Choroid plexus epithelial cell (primary cell): Measurements from ENCODE around the gene CD28.
A peak's percentile ranks its signal among the peaks of the same experiment; 100 is the strongest.
"Not testable (repeated sequence)": the region's sequence is repeated elsewhere in the genome, so short reads cannot be mapped to it uniquely, and the experiment has no call there.

ENCODE experiments used
- DNase-seq: peaks from one replicate; pipeline ENCODE4 v3.0.0-alpha.2; 2010; ENCODE audit warnings: low read depth
- H3K4me3 ChIP-seq: 2 replicates; pipeline ENCODE4 v1.5.1; 2011; ENCODE audit warnings: low read depth, mild to moderate bottlenecking, control low read depth, low read length, moderate library complexity
- TF ChIP-seq, protein P1 (sequence below): conservative IDR thresholded peaks from 2 replicates; pipeline ENCODE4 v1.5.1; 2011; ENCODE audit warnings: low read depth, mild to moderate bottlenecking, control low read depth, inconsistent platforms, low read length, moderate library complexity

Gene CD28

DNA sequence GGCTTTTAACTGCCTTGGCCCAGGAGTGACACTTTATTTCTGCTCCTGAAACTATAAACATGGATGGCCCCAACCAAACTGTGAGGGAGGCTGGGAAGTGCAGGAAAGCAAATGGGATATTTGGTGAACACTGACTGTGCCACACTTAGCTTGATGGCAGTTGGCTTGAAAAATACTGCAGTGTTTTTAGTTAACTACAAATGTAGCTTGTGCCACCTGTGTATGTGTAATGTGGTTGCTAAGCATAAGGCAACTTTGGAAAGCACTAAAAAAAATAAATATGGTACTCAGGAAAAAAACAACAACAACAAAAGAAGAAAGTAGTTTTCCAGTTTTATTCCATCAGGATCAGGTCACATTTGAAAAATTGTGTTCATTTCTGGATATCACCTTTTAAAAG, 73.8 kb downstream of the CD28 start:
- H3K4me3 ChIP-seq, result no peak overlapping the region
- TF ChIP-seq, protein P1, sequence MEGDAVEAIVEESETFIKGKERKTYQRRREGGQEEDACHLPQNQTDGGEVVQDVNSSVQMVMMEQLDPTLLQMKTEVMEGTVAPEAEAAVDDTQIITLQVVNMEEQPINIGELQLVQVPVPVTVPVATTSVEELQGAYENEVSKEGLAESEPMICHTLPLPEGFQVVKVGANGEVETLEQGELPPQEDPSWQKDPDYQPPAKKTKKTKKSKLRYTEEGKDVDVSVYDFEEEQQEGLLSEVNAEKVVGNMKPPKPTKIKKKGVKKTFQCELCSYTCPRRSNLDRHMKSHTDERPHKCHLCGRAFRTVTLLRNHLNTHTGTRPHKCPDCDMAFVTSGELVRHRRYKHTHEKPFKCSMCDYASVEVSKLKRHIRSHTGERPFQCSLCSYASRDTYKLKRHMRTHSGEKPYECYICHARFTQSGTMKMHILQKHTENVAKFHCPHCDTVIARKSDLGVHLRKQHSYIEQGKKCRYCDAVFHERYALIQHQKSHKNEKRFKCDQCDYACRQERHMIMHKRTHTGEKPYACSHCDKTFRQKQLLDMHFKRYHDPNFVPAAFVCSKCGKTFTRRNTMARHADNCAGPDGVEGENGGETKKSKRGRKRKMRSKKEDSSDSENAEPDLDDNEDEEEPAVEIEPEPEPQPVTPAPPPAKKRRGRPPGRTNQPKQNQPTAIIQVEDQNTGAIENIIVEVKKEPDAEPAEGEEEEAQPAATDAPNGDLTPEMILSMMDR, result no peak
- DNase-seq, result no peak

DNA sequence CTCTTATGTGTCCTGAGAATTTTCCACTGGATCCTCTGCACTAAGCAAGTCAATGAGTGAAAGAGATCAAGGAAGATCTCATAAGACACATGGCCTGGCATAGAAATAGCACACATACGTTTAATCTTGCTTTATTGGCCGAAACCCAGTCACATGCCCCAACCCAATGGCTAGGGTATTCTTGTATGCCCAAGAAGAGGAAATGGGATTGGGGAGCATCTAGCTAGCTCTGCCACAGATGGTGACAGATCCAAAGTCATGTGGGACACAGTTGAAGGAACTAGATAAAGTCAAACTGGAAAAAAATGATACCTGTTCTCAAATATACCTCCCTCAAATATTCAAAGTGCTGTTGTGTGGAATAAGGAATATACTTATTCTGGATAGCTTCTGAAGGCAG, 74.7 kb downstream of the CD28 start:
- TF ChIP-seq, protein P1, result no peak
- H3K4me3 ChIP-seq, result no peak overlapping the region
- no peak for DNase-seq

DNA sequence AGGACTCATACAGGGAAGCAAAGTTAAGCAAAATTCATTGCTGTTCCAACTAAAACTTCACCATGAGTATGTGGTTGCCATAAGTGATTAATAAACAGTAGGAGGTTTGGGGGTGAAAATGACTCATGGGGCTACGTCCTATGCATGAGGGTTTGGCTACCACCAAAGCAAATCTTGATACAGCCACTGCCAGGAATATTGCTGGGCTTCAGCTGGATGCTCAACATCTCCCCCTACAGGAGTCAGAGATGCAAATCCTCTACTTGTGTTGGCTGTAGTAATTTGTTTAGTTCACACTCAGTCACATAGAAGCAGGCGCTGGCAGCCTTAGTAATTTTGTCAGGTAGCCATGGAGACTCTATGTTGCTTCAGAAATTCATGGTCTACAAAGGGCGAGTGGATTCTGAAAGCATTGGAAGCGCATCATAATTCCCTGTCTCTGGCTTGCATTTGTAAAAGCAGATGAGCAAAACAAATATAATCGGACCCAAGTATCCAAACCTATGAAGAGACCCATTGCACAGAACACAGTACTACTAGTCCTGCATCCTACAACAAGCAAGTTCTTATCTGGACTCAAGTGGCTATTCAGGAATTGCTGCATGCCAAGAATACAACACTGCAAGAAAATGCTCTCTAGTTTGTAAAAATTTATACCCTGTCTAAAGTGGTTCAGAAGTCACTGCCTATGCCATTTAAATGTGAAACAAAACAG, 76.0 kb downstream of the CD28 start:
- no peak overlapping the region for H3K4me3 ChIP-seq
- peak; percentile 98 for DNase-seq
- TF ChIP-seq, protein P1, result peak; percentile 95

DNA sequence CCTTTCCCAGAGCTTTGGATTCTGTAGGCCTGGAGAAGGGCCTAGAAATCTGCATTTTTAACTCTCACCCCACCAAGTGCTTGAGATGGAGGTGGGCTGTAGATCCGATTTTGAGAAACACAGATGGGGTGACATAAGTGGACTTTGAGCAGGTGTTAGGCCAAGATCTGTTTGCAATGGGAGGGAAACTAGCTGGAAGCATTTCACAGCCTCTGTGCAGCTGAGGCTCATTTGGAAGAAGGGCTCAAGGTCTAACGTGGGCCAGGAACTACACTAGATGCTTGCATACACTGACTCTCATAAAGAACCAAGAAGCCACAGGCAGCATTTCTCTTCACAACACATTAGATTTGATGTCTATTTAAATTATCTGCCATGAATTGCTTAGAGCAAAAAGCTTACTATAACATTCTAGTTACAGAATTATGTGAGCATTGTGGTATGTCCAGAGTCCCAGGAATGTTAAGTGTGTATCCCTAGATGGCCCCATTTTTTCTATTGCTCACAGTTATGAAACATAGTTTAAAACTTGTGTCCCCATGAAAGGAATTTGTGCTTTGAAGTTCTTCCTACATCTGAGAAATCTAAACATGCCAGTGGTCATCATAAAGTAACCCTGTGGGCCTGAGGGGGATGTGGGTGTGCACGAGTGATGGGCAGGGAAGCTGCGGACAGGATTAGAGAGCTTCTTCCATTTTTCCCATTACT, 77.2 kb downstream of the CD28 start:
- peak; percentile 79 for DNase-seq
- TF ChIP-seq, protein P1, result no peak

DNA sequence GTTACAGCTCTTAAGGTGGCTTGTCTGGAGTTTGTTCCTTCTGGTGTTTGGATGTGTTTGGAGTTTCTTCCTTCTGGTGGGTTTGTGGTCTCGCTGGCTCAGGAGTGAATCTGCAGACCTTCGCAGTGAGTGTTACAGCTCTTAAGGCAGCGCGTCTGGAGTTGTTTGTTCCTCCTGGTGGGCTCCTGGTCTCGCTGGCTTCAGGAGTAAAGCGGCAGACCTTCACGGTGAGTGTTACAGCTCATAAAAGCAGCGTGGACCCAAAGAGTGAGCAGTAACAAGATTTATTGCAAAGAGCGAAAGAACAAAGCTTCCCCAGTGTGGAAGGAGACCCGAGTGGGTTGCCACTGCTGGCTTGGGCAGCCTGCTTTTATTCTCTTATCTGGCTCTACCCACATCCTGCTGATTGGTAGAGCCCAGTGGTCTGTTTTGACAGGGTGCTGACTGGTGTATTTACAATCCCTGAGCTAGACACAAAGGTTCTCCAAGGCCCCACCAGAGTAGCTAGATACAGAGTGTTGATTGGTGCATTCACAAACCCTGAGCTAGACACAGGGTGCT, 78.4 kb downstream of the CD28 start:
- DNase-seq, result not testable (repeated sequence)

More for the DNA sequence above, 77.2 kb downstream of the CD28 start:
- H3K4me3 ChIP-seq, result no peak overlapping the region

DNA sequence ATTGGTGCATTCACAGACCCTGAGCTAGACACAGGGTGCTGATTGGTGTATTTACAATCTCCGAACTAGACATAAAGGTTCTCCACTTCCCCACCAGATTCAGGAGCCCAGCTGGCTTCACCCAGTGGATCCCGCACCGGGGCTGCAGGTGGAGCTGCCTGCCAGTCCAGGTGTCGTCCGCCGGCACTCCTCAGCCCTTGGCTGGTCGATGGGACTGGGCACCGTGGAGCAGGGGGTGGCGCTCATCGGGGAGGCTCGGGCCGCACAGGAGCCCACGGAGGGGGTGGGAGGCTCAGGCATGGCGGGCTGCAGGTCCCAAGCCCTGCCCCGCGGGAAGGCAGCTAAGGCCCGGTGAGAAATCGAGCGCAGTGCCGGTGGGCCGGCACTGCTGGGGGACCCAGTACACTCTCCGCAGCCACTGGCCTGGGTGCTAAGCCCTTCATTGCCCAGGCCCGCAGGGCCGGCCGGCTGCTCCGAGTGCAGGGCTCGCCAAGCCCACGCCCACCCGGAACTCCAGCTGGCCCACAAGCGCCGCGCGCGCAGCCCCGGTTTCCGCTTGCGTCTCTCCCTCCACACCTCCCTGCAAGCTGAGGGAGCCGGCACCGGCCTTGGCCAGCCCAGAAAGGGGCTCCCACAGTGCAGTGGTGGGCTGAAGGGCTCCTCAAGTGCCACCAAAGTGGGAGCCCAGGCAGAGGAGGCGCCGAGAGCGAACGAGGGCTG, 79.1 kb downstream of the CD28 start:
- DNase-seq, H3K4me3 ChIP-seq: not testable (repeated sequence)

More for the DNA sequence above, 78.4 kb downstream of the CD28 start:
- not testable (repeated sequence) for H3K4me3 ChIP-seq

DNA sequence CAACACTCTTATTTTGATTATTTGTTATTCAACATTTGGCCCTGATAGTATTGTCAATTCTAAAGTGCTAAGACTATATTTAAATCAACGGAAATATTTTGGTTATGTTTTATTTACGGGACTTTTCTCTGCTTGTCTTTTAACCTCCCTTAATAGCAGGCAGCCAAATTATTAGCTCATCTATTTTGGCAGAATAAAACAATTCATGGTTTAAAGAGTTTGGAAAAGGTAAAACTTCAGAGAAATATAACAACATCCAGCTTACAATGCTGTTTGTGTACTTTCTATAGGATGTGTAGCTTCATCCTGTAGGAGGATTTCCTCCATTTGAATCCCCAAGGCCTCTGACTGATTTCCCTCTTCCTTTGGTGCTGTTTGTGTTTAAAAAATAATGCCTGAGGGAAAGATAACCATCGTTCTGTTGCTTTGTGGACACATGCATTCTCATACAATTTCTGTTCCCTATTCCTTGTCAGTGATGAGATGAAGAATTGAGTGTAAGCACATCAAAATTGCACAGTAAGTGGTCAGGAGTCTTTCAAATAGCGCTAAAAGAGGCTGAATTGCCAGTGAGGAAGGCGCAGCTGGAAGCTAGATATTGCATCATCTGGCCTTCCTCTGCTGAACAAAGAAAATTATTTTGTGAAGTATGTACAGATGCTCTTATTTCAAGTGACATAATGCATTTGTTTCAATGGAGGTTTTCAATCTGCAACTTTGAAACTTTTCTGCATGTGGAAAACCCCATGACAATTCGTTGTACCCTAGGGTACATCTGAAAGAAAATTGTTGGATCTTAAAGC, 80.3 kb downstream of the CD28 start:
- TF ChIP-seq, protein P1, result no peak
- peak; percentile 70 for DNase-seq

More for the DNA sequence above, 80.3 kb downstream of the CD28 start:
- no peak overlapping the region for H3K4me3 ChIP-seq
